H1 (cell line): ENCODE data around the gene PPM1N. TPM values are rescaled to one million over a fixed set of nuclear protein-coding genes. Genes with fewer than 3 reads are reported as not detected.

Source experiments
- BRCA1 ChIP-seq: IDR thresholded peaks from 2 replicates; pipeline ENCODE4 v1.6.1; 2012; ENCODE audit warnings: low read depth, low read length, improper control_type of control experiment
- GTF2F1 ChIP-seq: IDR thresholded peaks from 2 replicates; pipeline ENCODE4 v1.6.1; 2012; ENCODE audit warnings: low read depth, low read length, improper control_type of control experiment, borderline replicate concordance
- KDM4A ChIP-seq: IDR thresholded peaks from one replicate; pipeline ENCODE4 v1.7.1; 2012; ENCODE audit warnings: low read depth, mild to moderate bottlenecking, moderate library complexity, low read length, inconsistent platforms; ENCODE audit not compliant: severe bottlenecking
- POLR2A ChIP-seq, 2 experiments: IDR thresholded peaks; 1 replicate in 1 of 2; 2 replicates in 1 of 2; pipeline ENCODE4 v1.6.1; 2011; ENCODE audit warnings: low read depth in 2 of 2, low read length in 2 of 2, mild to moderate bottlenecking in 2 of 2; ENCODE audit errors: control extremely low read depth in 1 of 2
- RAD21 ChIP-seq, 2 experiments: IDR thresholded peaks in 1 of 2; conservative IDR thresholded peaks in 1 of 2; 2 replicates each; pipeline ENCODE4 v1.6.1; 2011; ENCODE audit warnings: low read depth in 2 of 2, low read length in 2 of 2, improper control_type of control experiment in 1 of 2, inconsistent platforms in 1 of 2, mild to moderate bottlenecking in 1 of 2, moderate library complexity in 1 of 2
- RNF2 ChIP-seq: fragments of 200-900, 300-1000 bp; sonication (generic); IDR thresholded peaks from 2 replicates; pipeline ENCODE4 v1.7.1; 2016; ENCODE audit warnings: borderline replicate concordance, low read depth, mild to moderate bottlenecking, antibody characterized with exemption, low read length; ENCODE audit not compliant: poor library complexity, severe bottlenecking; ENCODE audit errors: missing control alignments
- SP1 ChIP-seq: IDR thresholded peaks from 2 replicates; pipeline ENCODE4 v1.6.1; 2011; ENCODE audit warnings: low read depth, low read length
- SRF ChIP-seq: IDR thresholded peaks from 2 replicates; pipeline ENCODE4 v1.6.1; 2011; ENCODE audit warnings: mild to moderate bottlenecking, low read depth, low read length, moderate library complexity
- ZNF274 ChIP-seq: IDR thresholded peaks from 2 replicates; pipeline ENCODE4 v1.7.0; 2012; ENCODE audit warnings: low read length, borderline replicate concordance; ENCODE audit errors: extremely low read depth
- polyA plus RNA-seq, 7 experiments: library from polyadenylated mRNA; depleted of rRNA in 3 of 7; stranded (reverse) in 5 of 7; unstranded in 2 of 7; fragments of >200 nt in 5 of 7; fragments of 200-250 nt in 2 of 7; gene quantifications; 1 replicate in 5 of 7; 2 replicates in 1 of 7; 4 replicates in 1 of 7; pipeline versions ENCODE4 v1.2.1 to v1.2.3, GENCODE V29; 2011 to 2013; ENCODE audit warnings: missing spikeins in 2 of 7, mixed read lengths in 2 of 7
- total RNA-seq: library from RNA; stranded (reverse); fragmentation: NEBNext Ultra II Directional; extraction: Animal tissue kit (Norgen Biotek cat#: 25700); gene quantifications from 2 replicates; pipeline ENCODE4 v1.2.1, GENCODE V29; 2021

Gene PPM1N
- total and polyA plus RNA-seq, 2 of the 8 experiments (the other 6 are each of a cell fraction or from before 2014, with no cell fraction given): 12.2 to 14.4 TPM

DNA sequence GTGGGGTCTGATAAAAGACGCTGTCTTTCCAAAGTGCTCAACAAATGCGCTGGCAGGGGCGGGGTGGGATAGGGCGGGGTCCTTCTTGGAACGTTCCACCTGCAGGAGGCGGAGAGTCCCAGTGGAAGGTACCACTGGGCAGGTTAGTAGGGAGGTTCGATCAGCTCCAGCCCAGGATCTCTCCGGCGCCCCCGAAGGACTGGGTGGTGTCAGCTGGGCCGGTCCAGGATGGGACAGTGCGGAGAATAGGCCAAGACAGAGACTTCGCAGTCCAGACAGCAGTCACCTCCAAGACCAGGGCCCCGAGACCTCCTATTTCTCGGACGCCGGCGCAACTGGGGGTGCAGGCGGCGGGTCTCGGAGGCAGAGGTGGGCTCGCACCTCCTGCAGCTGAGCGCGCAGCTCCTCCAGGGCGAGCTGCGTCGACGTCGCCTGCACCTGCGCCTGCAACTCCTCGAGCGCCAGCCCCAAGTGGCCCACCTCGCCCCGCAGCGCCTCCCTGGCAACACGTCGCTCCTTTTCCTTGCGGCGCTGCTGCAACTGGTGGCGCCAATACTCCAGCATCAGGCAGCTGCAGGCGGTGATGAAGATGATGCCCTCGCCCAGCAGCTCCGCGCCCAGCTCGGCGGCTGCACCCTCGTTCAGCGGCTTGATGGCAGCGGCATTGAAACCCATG is 30.6 kb downstream of the PPM1N start (continued):
- TF ChIP-seq KDM4A (peak; percentile 81), SP1 (peak; percentile 80), SRF (no peak), RNF2 (peak; percentile 16), RAD21 (IDR thresholded peaks at IDR 0.05 in 1 of 2, conservative IDR thresholded peaks at IDR 0.05 in 1 of 2; ENCODE audit: low read depth in 2 of 2, low read length in 2 of 2) (peak; percentile 23 to 42; a peak in 3 of 4 replicates), BRCA1 (0 out of 2 replicates have a peak, but pooled peaks have one; percentile 39), ZNF274 (no peak), GTF2F1 (no peak), POLR2A (IDR thresholded peaks at IDR 0.05; ENCODE audit: control extremely low read depth in 1 of 2, low read depth in 2 of 2, low read length in 2 of 2) (peak in 1 of 2 experiments; percentile 85; a peak in 1 of 3 replicates)
